Karpas-422 (cell line): ENCODE results near the gene SMO. TPM values are rescaled to one million over a fixed set of nuclear protein-coding genes. Genes with fewer than 3 reads are reported as not detected.

Source experiments
- DNase-seq: peaks from one replicate; pipeline ENCODE4 v3.0.0-alpha.2; 2015
- H2AFZ ChIP-seq: fragments of 200-600 bp; sonication (generic); 2 replicates; pipeline ENCODE4 v1.6.1; 2014; ENCODE audit warnings: antibody characterized with exemption, low read length, mixed read lengths
- H3K27ac ChIP-seq: fragments of 200-600 bp; sonication (generic); 2 replicates; pipeline ENCODE4 v1.5.1; 2014; ENCODE audit warnings: mild to moderate bottlenecking, low read length, moderate library complexity
- H3K27me3 ChIP-seq: fragments of 200-600 bp; sonication (generic); 2 replicates; pipeline ENCODE4 v1.6.1; 2014; ENCODE audit warnings: low read length, mixed read lengths
- H3K36me3 ChIP-seq: fragments of 200-600 bp; sonication (generic); 2 replicates; pipeline ENCODE4 v1.6.1; 2014; ENCODE audit warnings: low read length, mixed read lengths; ENCODE audit not compliant: insufficient read depth
- H3K4me1 ChIP-seq: fragments of 200-600 bp; sonication (generic); 2 replicates; pipeline ENCODE4 v1.6.1; 2014; ENCODE audit warnings: mild to moderate bottlenecking, low read length, mixed read lengths
- H3K4me2 ChIP-seq: fragments of 200-600 bp; sonication (generic); 2 replicates; pipeline ENCODE4 v1.6.1; 2014; ENCODE audit warnings: low read length, low read depth, mild to moderate bottlenecking; ENCODE audit not compliant: poor library complexity, severe bottlenecking
- H3K4me3 ChIP-seq: fragments of 200-600 bp; sonication (generic); 2 replicates; pipeline ENCODE4 v1.5.1; 2014; ENCODE audit warnings: mild to moderate bottlenecking, antibody characterized with exemption, low read length, mixed read lengths
- H3K79me2 ChIP-seq: fragments of 200-600 bp; sonication (generic); 2 replicates; pipeline ENCODE4 v1.6.1; 2014; ENCODE audit warnings: mild to moderate bottlenecking, low read length, mixed read lengths
- H3K9ac ChIP-seq: fragments of 200-600 bp; sonication (generic); 2 replicates; pipeline ENCODE4 v1.6.0; 2014; ENCODE audit warnings: low read length
- H3K9me2 ChIP-seq: fragments of 200-600 bp; sonication (generic), shearing (Covaris generic); replicated peaks from 2 replicates; pipeline ENCODE4 v1.6.0; 2014; ENCODE audit warnings: mild to moderate bottlenecking, low read length, moderate library complexity; ENCODE audit not compliant: insufficient read depth
- H3K9me3 ChIP-seq: fragments of 300-700, 200-600 bp; sonication (generic); 2 replicates; pipeline ENCODE4 v1.6.1; 2014; ENCODE audit warnings: low read length, mixed read lengths
- H4K20me1 ChIP-seq: fragments of 200-600 bp; sonication (generic); 2 replicates; pipeline ENCODE4 v1.6.1; 2014; ENCODE audit warnings: mild to moderate bottlenecking, antibody characterized with exemption, low read length, low read depth; ENCODE audit not compliant: insufficient read depth
- total RNA-seq: library from RNA; depleted of rRNA; stranded (reverse); fragments of >200 nt; shearing (Covaris generic); gene quantifications from 2 replicates; pipeline ENCODE4 v1.2.3, GENCODE V29; 2014; ENCODE audit warnings: low replicate concordance

Gene SMO
- total RNA-seq, 1 experiment from 2014 or later = not detected

GRCh38 chr7:129228633-129229032 lies 40.2 kb downstream of the SMO start:
- H3K36me3 ChIP-seq = no peaks in the 10 kb centered on the region
- H4K20me1 ChIP-seq = peaks cover 15% of the 10 kb centered on the region
- no peak overlapping the region for H3K4me2 ChIP-seq
- H2AFZ ChIP-seq = no peak overlapping the region
- H3K4me3 ChIP-seq = no peak overlapping the region
- H3K9me3 ChIP-seq = no peaks in the 10 kb centered on the region
- peaks cover 25% of the 10 kb centered on the region for H3K4me1 ChIP-seq
- no peak overlapping the region for H3K27ac ChIP-seq
- H3K79me2 ChIP-seq = 0 out of 2 replicates have a peak, but pooled peaks cover 7% of the 10 kb centered on the region
- no peaks in the 10 kb centered on the region for H3K27me3 ChIP-seq
- H3K9ac ChIP-seq = no peak overlapping the region
- DNase-seq = no peak
- H3K9me2 ChIP-seq = no peaks in the 10 kb centered on the region

- no peaks in the 10 kb centered on the region for H3K36me3 ChIP-seq
- H3K4me2 ChIP-seq = no peak overlapping the region
- H4K20me1 ChIP-seq = peaks cover 11% of the 10 kb centered on the region
- no peak for DNase-seq
- no peaks in the 10 kb centered on the region for H3K27me3 ChIP-seq
- H3K27ac ChIP-seq = no peak overlapping the region
- no peaks in the 10 kb centered on the region for H3K79me2 ChIP-seq
- H3K9me2 ChIP-seq = no peaks in the 10 kb centered on the region
- H2AFZ ChIP-seq = no peak overlapping the region
- peaks cover 3% of the 10 kb centered on the region; the same call in 1 of the 2 replicates for H3K4me1 ChIP-seq
- H3K9me3 ChIP-seq = no peaks in the 10 kb centered on the region
- no peak overlapping the region for H3K9ac ChIP-seq
- H3K4me3 ChIP-seq = no peak overlapping the region
These were observed 43.2 kb downstream of the SMO start for GRCh38 chr7:129231666-129232065.

GRCh38 chr7:129238546-129238945 lies 50.1 kb downstream of the SMO start:
- Histone ChIP-seq H3K9ac (no peak overlapping the region), H3K9me3 (no peaks in the 10 kb centered on the region), H3K27ac (no peak overlapping the region), H2AFZ (no peak overlapping the region), H3K4me1 (peaks cover 4% of the 10 kb centered on the region; the same call in 1 of the 2 replicates), H3K79me2 (no peaks in the 10 kb centered on the region), H3K4me3 (no peak overlapping the region), H3K27me3 (no peaks in the 10 kb centered on the region), H4K20me1 (peaks cover 9% of the 10 kb centered on the region; the same call in 1 of the 2 replicates), H3K36me3 (no peaks in the 10 kb centered on the region), H3K9me2 (no peaks in the 10 kb centered on the region), H3K4me2 (no peak overlapping the region)
- no peak for DNase-seq

GRCh38 chr7:129240119-129240820 lies 51.8 kb downstream of the SMO start:
- H3K4me2 ChIP-seq = no peak overlapping the region
- H3K36me3 ChIP-seq = no peaks in the 10 kb centered on the region
- H3K9ac ChIP-seq = no peak overlapping the region
- no peaks in the 10 kb centered on the region for H3K79me2 ChIP-seq
- H2AFZ ChIP-seq = no peak overlapping the region
- peaks cover 9% of the 10 kb centered on the region; the same call in 1 of the 2 replicates for H4K20me1 ChIP-seq
- H3K9me2 ChIP-seq = no peaks in the 10 kb centered on the region
- no peak overlapping the region for H3K4me3 ChIP-seq
- no peak overlapping the region for H3K27ac ChIP-seq
- H3K9me3 ChIP-seq = no peaks in the 10 kb centered on the region
- H3K27me3 ChIP-seq = no peaks in the 10 kb centered on the region
- peaks cover 4% of the 10 kb centered on the region; the same call in 1 of the 2 replicates for H3K4me1 ChIP-seq
- DNase-seq = no peak

- Histone ChIP-seq H3K9ac (no peak overlapping the region), H2AFZ (no peak overlapping the region), H3K9me2 (no peaks in the 10 kb centered on the region), H3K27me3 (no peaks in the 10 kb centered on the region), H4K20me1 (0 out of 2 replicates have a peak, but pooled peaks cover 3% of the 10 kb centered on the region), H3K4me3 (no peak overlapping the region), H3K36me3 (no peaks in the 10 kb centered on the region), H3K4me1 (no peaks in the 10 kb centered on the region), H3K4me2 (no peak overlapping the region), H3K9me3 (no peaks in the 10 kb centered on the region), H3K79me2 (no peaks in the 10 kb centered on the region), H3K27ac (no peak overlapping the region)
- DNase-seq = no peak
These were observed 55.8 kb downstream of the SMO start for GRCh38 chr7:129244220-129244619.

- Histone ChIP-seq H3K27me3 (no peaks in the 10 kb centered on the region), H4K20me1 (0 out of 2 replicates have a peak, but pooled peaks cover 4% of the 10 kb centered on the region), H2AFZ (no peak overlapping the region), H3K9ac (no peak overlapping the region), H3K4me1 (peaks cover 3% of the 10 kb centered on the region), H3K4me3 (no peak overlapping the region), H3K27ac (no peak overlapping the region), H3K9me3 (no peaks in the 10 kb centered on the region), H3K79me2 (no peaks in the 10 kb centered on the region), H3K9me2 (no peaks in the 10 kb centered on the region), H3K36me3 (no peaks in the 10 kb centered on the region), H3K4me2 (no peak overlapping the region)
- DNase-seq = no peak
These were observed 57.1 kb downstream of the SMO start for GRCh38 chr7:129245533-129245932.

- H3K79me2 ChIP-seq = no peaks in the 10 kb centered on the region
- no peak overlapping the region for H3K4me2 ChIP-seq
- H3K4me3 ChIP-seq = no peak overlapping the region
- no peaks in the 10 kb centered on the region for H3K9me2 ChIP-seq
- no peaks in the 10 kb centered on the region for H3K9me3 ChIP-seq
- no peak overlapping the region for H3K9ac ChIP-seq
- H3K36me3 ChIP-seq = no peaks in the 10 kb centered on the region
- H3K27me3 ChIP-seq = no peaks in the 10 kb centered on the region
- no peak overlapping the region for H2AFZ ChIP-seq
- 0 out of 2 replicates have a peak, but pooled peaks cover 9% of the 10 kb centered on the region for H4K20me1 ChIP-seq
- DNase-seq = no peak
- H3K27ac ChIP-seq = no peak overlapping the region
- H3K4me1 ChIP-seq = peaks cover 8% of the 10 kb centered on the region
These were observed 58.7 kb downstream of the SMO start for GRCh38 chr7:129247087-129247486.

GRCh38 chr7:129252128-129252527 lies 63.7 kb downstream of the SMO start:
- Histone ChIP-seq H3K4me2 (no peak overlapping the region), H3K9ac (no peak overlapping the region)
- no peak for DNase-seq

More at GRCh38 chr7:129252128-129252527, 63.7 kb downstream of the SMO start:
- H2AFZ ChIP-seq = no peak overlapping the region
- H3K27me3 ChIP-seq = no peaks in the 10 kb centered on the region
- 0 out of 2 replicates have a peak, but pooled peaks cover 9% of the 10 kb centered on the region for H4K20me1 ChIP-seq
- H3K27ac ChIP-seq = no peak overlapping the region
- H3K36me3 ChIP-seq = no peaks in the 10 kb centered on the region
- no peak overlapping the region for H3K4me3 ChIP-seq
- no peaks in the 10 kb centered on the region for H3K79me2 ChIP-seq
- H3K9me3 ChIP-seq = no peaks in the 10 kb centered on the region
- no peaks in the 10 kb centered on the region for H3K9me2 ChIP-seq
- peaks cover 8% of the 10 kb centered on the region for H3K4me1 ChIP-seq
